GM13976 (cell line): ENCODE results near the gene PSAPL1.

Experiments used
- DNase-seq: peaks from one replicate; pipeline ENCODE4 v3.0.0; 2012; ENCODE audit warnings: low spot score
- in situ Hi-C: fragments of 300-500 bp; cut with MboI; formaldehyde crosslinking; loops from one replicate; pipeline ENCODE4 v1.12.0; 2022; ENCODE audit warnings: low sequenced_read_pairs, mixed read lengths, inconsistent platforms; ENCODE audit not compliant: unreplicated experiment
- TF ChIP-seq, protein P1 (sequence below): IDR thresholded peaks from 2 replicates; pipeline ENCODE4 v1.5.1; 2012; ENCODE audit warnings: borderline replicate concordance, mild to moderate bottlenecking; ENCODE audit not compliant: insufficient read depth; ENCODE audit errors: extremely low read depth, missing control alignments, control extremely low read depth

The PSAPL1 gene

DNA sequence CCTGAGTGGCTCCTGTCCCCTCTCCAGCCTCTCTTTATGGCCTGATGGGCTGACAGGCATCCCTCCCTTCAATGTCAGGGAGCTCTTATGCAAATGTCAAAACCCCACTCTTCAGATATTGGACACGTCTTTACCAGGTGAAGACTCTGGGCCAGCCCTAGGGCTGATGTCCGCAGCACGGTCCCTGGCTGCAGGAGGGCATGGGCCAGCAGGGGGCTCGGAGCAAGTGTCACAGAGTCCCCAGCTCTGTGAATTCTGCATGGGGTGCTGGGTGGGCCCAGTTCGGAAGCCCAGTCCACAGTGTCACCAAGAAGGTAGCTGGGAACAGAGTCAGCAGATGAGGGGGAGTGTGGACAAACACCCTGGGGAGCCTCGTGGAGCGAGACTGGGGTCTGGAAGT is 39.6 kb upstream of the PSAPL1 start:
- in situ Hi-C loops = no loop called here
- TF ChIP-seq, protein P1, sequence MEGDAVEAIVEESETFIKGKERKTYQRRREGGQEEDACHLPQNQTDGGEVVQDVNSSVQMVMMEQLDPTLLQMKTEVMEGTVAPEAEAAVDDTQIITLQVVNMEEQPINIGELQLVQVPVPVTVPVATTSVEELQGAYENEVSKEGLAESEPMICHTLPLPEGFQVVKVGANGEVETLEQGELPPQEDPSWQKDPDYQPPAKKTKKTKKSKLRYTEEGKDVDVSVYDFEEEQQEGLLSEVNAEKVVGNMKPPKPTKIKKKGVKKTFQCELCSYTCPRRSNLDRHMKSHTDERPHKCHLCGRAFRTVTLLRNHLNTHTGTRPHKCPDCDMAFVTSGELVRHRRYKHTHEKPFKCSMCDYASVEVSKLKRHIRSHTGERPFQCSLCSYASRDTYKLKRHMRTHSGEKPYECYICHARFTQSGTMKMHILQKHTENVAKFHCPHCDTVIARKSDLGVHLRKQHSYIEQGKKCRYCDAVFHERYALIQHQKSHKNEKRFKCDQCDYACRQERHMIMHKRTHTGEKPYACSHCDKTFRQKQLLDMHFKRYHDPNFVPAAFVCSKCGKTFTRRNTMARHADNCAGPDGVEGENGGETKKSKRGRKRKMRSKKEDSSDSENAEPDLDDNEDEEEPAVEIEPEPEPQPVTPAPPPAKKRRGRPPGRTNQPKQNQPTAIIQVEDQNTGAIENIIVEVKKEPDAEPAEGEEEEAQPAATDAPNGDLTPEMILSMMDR = no peak
- no peak for DNase-seq

DNA sequence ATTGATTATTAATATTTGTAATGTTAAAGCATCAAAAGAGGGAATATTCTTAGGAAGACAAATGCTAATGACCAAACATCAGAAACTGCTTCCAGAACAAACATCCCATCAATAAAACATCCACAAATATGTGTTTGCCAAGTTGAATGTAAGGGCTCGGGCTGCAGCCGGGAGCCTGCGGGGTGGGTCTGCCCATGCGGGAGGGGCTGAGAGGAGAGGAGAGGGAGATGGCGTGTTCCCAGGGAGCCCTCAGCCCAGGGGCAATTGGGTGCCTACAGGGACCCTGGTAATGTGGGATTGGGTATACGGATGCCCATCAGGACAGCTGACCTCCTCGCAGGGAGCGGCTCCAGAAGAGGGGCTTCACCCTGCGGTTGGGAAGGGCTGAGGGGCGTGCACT is 38.4 kb upstream of the PSAPL1 start:
- TF ChIP-seq, protein P1 = no peak
- DNase-seq = no peak
- in situ Hi-C loops = no loop called here

DNA sequence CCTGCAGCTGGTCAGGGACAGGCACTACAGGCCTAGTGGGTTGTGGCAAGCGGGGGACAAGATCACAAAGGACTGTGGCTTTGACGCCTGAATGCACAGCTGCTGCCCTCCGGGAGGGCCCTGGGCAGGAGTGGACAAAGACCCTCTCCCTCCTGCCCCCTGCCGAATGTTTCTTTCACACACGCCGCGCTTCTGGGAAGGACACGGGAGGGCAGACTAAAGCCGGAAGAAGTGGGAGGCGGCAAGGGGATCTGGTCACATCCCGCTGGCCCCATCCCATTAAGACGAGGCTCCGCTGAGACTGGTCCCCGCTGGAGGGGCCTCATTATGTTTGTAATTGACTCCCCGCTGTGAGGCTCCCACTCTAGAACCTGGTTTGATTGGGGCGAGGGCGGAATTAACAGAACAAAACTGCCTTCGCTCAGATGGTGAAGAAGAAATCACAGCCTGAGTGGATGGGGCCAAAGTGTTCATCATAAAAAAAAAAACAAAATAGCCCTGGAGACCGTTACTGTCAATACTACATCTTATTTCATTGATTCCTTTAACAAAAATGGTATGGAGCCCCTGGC is 37.8 kb upstream of the PSAPL1 start:
- TF ChIP-seq, protein P1 = no peak
- DNase-seq = no peak
- in situ Hi-C loops = no loop called here

DNA sequence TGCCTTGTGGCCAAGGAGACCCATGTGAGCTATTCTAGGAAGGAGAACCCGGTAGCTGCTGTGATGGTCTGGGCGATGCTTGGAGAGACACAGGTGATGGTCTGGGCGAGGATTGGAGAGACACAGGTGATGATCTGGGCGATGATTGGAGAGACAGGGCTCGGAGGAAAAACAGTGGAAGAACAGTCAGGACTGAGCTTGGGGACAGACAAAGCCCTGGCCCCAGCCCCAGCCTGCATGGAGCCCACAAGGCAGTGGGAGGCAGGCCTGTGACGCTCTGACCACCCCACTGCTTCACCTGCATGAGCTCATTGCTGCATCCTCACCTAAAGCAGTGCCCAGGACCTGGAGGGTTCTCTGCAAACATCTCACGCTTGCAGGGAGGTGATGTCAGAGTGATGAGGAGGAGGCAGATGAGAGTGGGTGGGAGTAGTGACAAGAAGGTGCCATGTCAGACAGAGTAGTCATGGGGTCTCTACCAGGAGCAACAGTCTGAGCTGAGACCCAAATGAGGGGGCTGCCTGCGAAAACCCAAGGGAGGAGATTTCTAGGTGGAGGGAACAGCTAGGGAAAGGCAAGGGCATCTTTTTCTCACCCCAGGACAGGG is 35.9 kb upstream of the PSAPL1 start:
- in situ Hi-C loops = no loop called here
- no peak for DNase-seq

DNA sequence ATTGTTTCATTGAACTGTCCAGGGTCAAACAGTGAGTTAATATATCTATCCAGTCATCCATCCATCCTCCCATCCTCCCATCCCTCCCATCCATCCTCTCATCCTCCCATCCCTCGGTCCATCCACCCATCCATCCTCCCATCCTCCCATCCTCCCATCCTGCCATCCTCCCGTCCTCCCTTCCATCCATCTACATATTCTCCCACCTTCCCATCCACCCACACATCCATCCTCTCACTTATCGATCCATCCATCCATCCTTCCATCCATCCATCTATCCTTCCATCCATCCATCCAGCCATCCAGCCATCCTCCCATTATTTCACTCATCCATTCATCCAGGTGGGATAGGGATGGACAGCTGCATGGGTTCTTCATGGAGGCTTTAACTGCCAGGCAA is 35.4 kb upstream of the PSAPL1 start:
- TF ChIP-seq, protein P1 = no peak
- no peak for DNase-seq
- in situ Hi-C loops = no loop called here

More for the DNA sequence above, 35.9 kb upstream of the PSAPL1 start:
- TF ChIP-seq, protein P1 = no peak

DNA sequence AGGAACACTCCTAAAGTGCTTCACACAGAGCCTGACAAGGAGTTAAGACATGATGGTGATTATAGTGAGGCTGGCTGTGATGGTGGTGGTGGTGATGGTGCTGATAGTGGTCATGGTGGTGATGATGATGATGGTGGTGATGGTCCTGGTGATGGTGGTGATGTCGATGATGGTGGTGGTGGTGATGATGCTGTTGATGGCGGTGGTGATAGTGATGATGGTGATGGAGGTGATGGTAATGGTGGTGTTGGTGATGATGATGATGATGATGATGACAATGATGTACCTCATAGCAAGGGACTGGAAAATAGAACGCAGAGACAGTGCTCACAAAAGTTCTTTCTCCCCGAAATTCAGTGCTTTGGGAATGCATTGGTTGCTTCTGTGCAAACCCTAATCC is 34.3 kb upstream of the PSAPL1 start:
- DNase-seq = no peak
- in situ Hi-C loops = no loop called here
- TF ChIP-seq, protein P1 = no peak
